ENCODE data around the gene MLLT3.

Gene MLLT3

DNA sequence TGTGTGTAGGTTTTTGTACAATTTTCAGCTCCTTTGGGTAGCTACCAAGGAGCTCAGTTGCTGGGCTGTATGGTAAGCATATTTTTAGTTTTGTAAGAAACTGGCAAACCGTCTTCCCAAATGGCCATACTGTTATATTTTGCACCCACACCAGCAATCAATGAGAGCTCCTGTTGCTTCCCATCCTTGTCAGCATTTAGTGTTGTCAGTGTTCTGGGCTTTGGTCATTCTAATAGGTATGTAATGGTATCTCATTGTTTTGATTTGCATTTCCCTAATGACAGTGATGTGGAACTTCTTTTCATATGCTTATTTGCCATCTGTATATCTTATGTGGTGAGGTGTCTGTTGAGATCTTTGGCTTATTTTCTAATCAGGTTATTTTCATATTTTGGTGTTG is 320.1 kb downstream of the MLLT3 start:
- TF ChIP-seq CTCF (IDR thresholded peaks at IDR 0.05; ENCODE audit: low read depth, low read length) = no peak
- H3K4me3 ChIP-seq (ENCODE audit: low read depth, low read length) = no peak overlapping the region

GRCh38 chr9:20300430-20301115 is 321.7 kb downstream of the MLLT3 start:
- no peak overlapping the region for H3K4me3 ChIP-seq (ENCODE audit: low read depth, low read length)
- TF ChIP-seq CTCF (IDR thresholded peaks at IDR 0.05; ENCODE audit: low read depth, low read length) = no peak

GRCh38 chr9:20297646-20298084 is 324.6 kb downstream of the MLLT3 start:
- TF ChIP-seq CTCF (IDR thresholded peaks at IDR 0.05; ENCODE audit: low read depth, low read length) = no peak
- H3K4me3 ChIP-seq (ENCODE audit: low read depth, low read length) = no peak overlapping the region

DNA sequence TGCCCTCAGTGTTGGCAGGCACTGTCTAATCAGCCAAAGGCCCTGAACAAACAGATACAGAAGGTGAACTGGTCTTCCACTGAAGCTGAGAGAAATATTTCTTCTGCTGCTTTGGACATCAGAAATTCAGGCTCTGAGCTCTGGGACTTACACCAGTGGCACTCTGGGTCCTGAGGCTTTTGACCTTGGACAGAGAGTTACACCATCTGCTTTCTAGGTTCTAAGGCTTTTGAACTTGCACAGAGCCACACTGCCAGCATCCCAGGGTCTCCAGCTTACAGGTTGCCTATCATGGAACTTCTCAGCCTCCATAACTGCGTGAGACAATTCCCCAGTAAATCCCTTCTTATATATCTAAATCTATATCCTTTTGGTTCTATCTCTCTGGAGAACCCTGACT is 326.7 kb downstream of the MLLT3 start:
- no peak overlapping the region for H3K4me3 ChIP-seq (ENCODE audit: low read depth, low read length)
- TF ChIP-seq CTCF (IDR thresholded peaks at IDR 0.05; ENCODE audit: low read depth, low read length) = no peak

DNA sequence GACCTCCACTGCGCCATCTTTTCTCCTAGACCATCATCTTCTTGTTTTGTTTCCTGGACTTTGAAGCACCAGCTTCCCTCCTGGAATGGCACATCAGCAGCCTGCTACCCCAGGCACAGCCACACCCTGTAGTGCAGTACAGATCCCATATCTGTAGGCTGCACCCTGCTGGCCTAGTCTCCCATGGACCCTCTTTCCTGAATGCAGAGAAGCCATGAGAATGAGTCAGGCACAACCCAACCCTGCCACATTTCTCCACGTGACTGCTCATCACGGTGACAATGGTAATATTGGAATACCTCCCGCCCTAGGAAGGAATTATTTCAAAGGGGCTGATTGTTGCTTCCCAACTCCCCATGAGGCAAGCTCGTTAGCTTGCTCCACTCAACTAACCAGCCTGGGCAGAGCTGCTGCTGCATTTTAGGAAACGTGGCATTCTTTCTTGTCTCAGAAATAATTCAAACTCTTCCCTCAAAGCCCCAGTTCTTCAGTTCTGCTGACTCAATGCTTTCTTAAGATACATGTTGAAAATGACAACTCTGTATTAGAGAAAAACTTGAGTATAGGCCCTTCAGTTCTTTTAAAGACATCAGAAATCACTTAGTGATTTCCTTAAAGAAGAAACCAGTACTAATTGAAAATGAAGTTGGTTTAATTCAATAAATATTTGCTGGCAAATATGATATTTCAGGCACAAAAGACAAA is 328.1 kb downstream of the MLLT3 start:
- H3K4me3 ChIP-seq (ENCODE audit: low read depth, low read length) = no peak overlapping the region
- no peak for TF ChIP-seq CTCF (IDR thresholded peaks at IDR 0.05; ENCODE audit: low read depth, low read length)

GRCh38 chr9:20292002-20292401 is 330.3 kb downstream of the MLLT3 start:
- TF ChIP-seq CTCF (IDR thresholded peaks at IDR 0.05; ENCODE audit: low read depth, low read length) = no peak
- H3K4me3 ChIP-seq (ENCODE audit: low read depth, low read length) = no peak overlapping the region

All from WI38 (cell line).